Stimulated activated CD8-positive, alpha-beta memory T cell treated with anti-CD3 and anti-CD28 coated beads, Interleukin-4, amount 100 ng/mL, for 4 hours (primary cell): ENCODE results near the gene GRID1.

ENCODE experiments used
- DNase-seq, 2 donors: peaks; one replicate each; pipeline ENCODE4 v3.0.0-alpha.2; 2020; ENCODE audit warnings: low read depth in 2 of 2, low spot score in 1 of 2

GRID1 gene

DNA sequence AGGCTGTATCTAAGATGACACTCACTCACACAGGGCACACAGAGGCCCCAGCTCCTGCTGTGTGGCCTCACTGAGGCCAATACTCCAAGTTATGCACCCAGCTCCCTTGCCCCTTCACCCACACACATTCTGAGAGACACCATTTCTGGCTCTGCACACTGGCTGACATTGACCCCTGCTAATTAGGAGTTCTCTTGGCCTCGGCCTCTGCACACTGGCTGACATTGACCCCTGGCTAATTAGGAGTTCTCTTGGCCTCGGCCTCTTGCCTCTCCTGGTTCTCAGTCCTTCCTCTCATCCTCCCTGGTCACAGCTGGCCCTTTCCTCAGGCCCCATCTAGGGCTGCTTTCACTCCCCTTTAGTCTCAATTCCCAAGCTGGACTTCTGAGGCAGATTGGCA, 97.3 kb downstream of the GRID1 start:
- DNase-seq, result no peak

DNA sequence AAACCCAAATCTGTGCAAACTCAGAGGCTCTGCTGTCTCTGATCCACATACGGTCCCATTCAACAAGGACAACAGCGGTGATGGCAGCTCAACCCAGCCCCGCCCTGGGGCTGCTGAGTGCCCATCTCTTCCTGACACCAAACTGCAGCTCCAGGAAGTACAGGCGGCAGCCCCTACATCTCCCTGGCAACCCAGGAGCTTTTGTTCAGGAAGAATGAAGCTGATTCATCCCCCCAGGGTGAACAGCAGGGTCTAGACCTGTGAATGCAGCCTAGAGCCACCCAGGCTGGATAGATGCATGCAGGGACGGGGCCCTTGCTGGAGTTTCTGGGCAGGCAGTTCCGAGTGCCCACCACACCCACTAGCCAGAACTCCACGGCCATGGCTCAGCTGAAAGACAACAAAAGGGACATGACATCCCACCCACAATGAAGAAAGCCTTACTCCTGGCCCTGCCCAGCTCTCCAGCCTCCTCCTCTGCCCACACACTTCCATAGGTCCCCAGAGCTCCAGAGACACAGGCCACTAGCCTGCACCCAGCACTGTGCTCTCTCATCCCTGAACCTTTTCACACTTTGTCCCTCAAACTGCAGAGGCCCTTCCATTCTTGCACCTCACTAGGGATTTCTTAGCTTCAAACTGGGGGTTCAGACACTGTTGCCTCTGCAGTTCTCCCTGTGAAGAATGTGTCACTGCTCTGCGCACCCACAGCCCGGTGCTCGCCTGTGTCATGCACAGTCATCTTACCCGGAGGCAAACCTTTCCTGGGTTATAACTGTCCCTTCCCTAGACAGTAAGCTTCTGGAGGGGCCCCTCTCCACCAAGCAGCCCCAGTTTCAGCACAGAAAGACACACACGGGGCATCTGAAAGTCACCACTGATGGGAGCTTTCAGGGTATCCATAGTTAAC, 99.1 kb downstream of the GRID1 start:
- no peak for DNase-seq

DNA sequence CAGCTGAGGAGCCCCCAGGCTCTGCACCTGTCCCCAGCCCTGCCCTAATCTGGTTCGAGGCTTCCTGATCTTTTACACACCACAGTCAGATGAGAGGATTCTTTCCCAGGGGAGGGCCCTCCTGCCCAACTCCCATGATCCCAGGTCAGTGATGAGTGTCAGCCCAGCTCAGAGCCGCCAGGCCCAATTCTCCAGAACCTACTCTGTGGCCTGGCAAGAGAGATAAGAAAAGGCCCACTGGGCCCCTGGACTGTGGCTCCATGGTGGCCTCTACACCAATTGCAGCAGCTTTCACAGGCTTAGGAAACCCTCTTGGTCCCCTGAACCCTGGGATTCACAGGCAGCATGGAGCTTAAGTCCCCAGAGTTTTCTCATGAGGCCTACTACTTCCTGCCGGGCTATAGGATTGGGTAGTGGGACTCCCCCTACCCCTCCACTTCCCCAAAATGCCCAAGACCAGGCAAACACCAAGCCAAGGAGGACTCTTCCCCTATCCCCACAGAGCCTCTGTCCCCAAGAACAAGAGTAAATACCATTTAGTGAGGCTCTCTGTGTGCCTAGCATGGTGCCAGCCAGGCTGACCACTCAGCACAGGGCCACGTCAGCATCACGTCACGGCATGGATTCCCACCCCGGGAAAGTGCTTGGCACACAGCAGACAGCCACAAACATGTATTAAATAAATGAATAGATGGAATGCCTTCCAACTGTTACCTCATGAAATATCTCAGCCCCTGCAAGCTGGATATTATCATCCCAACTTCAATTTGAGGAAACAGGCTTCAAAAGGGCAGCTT, 100.0 kb downstream of the GRID1 start:
- DNase-seq, result no peak

GRCh38 chr10:86265895-86266259, 100.7 kb downstream of the GRID1 start:
- no peak for DNase-seq

GRCh38 chr10:86265236-86265894, 101.2 kb downstream of the GRID1 start:
- no peak for DNase-seq

DNA sequence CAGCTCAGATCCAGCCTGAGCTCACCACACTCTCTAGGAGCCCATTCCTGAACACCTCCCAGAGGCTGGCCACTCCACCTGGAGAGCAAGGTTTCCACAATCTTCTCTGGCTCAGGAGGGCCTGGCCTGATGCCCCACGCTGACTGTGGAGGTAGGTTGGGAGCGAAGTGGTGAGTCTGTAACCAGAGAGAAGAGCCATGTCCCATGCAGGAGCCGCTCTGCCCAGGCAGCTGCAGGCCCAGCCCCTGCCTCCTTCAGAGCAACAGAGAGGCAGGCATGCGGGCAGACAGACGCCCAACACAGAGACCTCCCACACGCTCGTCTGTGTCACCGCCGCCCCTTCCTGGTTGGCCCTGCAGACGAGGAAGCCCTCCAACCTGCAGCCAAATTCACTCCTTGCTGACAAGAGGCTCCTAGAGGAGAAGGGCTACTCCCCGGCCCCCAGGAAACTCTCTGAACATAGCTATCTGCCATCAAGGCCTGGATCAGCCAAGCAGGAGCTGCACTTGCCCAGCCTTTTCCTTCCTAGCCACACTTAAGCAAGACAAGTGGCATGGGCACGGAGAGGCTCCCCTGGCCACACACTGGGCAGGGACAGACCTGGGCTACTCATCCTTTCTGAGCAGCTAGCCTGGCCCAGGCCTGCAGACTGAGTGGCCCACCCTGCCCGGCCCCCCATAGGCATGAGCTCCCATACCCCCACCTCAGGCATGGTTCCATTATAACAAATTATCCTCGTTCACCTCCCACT, 101.9 kb downstream of the GRID1 start:
- DNase-seq, result no peak

- no peak for DNase-seq
Measured at GRCh38 chr10:86263907-86264306, 102.7 kb downstream of the GRID1 start.

GRCh38 chr10:86263209-86263608, 103.4 kb downstream of the GRID1 start:
- DNase-seq, result no peak

DNA sequence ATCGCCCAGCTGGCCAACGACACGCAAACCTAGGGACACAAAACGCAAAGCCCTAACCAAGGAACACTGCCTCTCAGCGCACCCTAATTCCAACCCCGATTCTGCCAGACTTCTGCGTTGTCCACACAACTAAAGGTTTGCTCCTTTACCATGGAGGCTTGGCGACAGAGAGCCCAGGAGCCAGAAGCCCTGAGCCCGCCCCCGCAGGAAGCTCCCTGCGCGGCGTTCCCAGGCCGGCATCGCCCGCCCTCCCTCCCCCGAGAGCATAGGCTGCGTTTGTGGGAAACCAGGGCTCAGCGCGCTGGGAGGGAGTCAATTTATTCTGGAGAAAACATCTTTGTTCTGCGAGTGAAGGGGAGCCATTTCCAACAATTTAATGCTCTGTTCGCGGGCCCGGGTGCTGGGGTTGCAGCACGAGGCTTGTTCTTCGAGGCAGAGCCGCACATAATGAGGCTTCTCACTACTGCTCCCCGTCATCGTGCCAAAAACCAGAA, 103.9 kb downstream of the GRID1 start:
- DNase-seq, result no peak

GRCh38 chr10:86261941-86262687, 104.5 kb downstream of the GRID1 start:
- DNase-seq, result no peak

- DNase-seq, result no peak
Measured at GRCh38 chr10:86261470-86261869, 105.1 kb downstream of the GRID1 start.

GRCh38 chr10:86260564-86260963, 106.0 kb downstream of the GRID1 start:
- DNase-seq, result no peak

GRCh38 chr10:86259901-86260562, 106.6 kb downstream of the GRID1 start:
- DNase-seq, result no peak

DNA sequence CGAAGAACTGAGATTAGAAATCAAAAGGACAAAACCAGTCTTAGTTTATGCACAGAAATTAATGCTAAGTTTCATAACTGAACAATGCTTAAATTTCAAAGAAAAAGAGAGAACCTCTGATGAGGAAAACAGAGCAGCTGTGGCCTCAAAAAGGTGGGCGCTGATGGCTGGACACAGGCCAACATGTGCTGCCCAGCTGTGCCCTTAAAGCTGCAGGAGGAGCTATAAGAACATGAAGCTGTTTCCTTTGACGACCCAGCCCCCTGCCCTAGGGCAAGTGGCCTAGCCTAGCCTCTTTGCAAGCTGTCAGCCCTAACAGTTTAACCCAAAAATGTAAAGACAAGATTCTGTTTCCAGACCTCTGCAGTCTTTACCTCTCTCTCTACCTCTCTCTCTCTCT, 107.7 kb downstream of the GRID1 start:
- DNase-seq, result no peak

- DNase-seq, result no peak
Measured at GRCh38 chr10:86258499-86258898, 108.1 kb downstream of the GRID1 start.

DNA sequence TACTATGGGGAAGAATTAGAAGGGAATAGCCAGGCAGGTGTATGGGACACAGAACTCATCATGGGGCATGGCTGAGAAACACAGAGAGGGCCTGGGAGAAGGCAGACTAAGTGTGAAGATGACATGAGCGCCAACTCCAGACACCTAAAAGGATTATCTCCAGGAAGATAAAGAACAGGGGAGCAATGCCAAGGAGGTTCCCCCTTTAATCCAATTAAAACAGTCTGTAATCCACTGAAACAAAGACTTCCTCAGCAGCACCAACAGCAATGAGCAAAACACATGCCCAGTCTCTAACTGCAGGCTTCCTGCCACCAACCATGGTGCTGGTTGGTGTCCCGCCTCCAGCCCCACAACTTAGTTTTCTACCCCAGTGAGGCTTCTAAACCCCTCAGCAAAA, 108.9 kb downstream of the GRID1 start:
- no peak for DNase-seq

DNA sequence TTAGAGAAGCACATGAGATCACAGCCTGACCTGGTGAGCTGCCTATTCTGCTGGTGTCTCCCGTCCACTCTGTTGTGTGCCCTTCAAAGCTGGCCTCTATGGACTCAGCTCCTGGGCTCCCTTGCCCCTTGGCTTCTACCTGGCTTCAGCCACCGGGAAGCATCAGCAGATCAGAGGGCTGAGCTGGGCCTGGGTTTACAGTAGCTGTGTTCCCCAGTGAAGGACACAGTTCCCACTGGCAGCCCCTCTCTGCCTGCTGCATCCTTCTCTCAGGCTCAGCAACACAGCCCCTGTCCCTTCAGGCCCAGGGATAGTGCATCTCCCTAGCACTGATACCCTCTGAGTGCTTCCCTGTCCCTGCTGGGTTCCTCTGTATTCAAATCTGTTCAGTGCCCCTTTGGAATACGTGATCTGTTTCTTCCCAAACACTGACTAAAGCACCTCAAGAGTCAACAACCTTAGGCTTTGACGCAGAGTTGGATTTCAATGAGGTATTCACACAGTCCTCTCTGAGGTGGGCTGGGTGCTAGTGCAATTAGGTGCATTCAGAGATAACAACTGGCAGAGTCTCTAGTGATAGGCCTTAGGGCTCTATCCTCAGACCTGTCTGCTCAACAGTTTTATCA, 109.8 kb downstream of the GRID1 start:
- DNase-seq, result no peak

DNA sequence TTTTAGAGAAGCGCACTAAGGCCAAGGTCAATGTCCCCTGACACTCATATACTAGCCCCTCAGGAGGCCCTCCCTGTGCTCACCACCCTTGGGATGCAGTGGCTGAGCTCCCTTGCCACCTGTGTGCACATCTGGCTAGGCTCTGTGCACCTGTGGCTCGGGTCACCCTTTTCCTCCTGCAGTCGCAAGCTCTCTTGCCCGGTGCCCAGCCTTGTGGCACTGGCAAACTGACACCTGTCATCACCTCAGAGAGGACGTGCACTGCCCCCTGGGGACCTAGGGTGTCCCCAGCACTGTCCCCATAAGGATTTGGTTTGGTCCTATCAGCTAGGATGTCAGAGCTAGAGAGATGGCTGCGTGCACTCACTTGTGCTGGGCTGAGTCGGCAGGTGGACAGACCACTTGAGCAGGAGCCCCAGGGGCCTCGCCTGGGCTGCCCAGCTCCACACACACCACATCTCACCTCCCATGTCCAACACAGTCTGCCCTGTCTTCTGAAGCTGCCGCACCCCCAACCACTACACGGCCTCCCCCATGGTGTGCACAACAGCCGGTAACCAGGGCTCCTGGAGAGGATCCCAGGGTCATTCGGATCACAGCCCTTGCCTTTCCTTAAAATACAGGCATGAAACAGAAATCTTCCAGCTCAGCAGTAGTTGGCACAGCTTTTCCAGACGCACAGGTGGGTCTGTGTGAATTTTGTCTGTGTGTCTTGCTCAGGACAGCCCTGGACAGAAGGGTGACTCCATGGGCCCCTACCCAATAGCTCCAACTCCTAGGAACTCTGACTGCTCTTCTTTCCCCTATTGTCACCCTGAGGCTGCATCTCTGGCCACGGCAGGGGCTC, 111.0 kb downstream of the GRID1 start:
- DNase-seq, result no peak
